Measurements from ENCODE around the gene HSDL1. TPM values are rescaled to one million over a fixed set of nuclear protein-coding genes. Genes with fewer than 3 reads are reported as not detected.

Gene HSDL1
- total RNA-seq, 4 donors from 2014 or later = 20.2 to 26.8 (median 22.6) TPM

DNA sequence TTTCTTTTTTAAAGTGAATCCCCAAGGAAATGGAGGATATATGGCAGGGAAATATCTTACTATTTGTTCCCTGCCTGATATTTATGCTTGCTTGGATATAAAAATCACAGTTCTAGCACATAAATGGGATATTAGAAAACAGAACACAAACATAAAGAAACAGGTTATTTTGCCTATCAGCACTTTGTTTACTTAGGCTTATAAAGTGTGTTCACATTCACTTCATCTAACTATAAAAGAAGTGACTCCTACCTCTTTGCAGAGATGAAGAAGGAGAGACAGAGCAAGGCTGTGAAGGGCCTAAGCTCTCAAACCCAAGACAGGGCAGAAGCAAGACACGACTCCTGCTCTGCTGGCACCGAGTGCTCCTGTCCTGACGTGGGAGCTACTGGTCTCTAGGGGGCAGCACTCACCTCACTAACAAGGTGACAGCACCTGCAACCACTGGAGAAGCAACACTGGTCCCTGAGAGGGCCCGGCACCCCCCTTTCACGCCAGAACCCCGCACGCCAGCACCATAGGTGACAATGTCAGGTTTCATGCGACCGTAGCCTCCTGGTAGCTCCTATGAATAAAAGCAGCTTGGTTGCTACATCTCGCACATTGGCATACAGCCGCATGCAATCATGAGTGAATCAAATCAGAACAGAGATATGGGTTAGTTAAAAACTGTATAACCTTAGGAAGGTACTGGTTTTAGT, 60.3 kb downstream of the HSDL1 start:
- ATAC-seq = peak; percentile 41 to 66
- in situ Hi-C loops (cut with MboI; ENCODE audit: low sequenced_read_pairs in 4 of 4) = loop anchor here (10.0 to 25.0 kb wide), 3 partner anchors 90 to 103 kb away; partner anchors contain the start of genes TAF1C (in 2 of the 4) and ADAD2 (in 1 of the 4)
- H3K27ac ChIP-seq = no peak overlapping the region
- no peaks in the 10 kb centered on the region for H3K27me3 ChIP-seq
- peaks cover 0 to 12% of the 10 kb centered on the region in 2 donors for H3K4me1 ChIP-seq
- TF ChIP-seq, protein P1, sequence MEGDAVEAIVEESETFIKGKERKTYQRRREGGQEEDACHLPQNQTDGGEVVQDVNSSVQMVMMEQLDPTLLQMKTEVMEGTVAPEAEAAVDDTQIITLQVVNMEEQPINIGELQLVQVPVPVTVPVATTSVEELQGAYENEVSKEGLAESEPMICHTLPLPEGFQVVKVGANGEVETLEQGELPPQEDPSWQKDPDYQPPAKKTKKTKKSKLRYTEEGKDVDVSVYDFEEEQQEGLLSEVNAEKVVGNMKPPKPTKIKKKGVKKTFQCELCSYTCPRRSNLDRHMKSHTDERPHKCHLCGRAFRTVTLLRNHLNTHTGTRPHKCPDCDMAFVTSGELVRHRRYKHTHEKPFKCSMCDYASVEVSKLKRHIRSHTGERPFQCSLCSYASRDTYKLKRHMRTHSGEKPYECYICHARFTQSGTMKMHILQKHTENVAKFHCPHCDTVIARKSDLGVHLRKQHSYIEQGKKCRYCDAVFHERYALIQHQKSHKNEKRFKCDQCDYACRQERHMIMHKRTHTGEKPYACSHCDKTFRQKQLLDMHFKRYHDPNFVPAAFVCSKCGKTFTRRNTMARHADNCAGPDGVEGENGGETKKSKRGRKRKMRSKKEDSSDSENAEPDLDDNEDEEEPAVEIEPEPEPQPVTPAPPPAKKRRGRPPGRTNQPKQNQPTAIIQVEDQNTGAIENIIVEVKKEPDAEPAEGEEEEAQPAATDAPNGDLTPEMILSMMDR (IDR thresholded peaks at IDR 0.05 in 4 of 5, conservative IDR thresholded peaks at IDR 0.05 in 1 of 5) = peak; percentile 51 to 75 (median 57)
- no peak for TF ChIP-seq POLR2A (IDR thresholded peaks at IDR 0.05)
- H3K4me3 ChIP-seq = no peak overlapping the region
- intact Hi-C loops (cut with DNase I; ENCODE audit: low total_unique reads) = loop anchor here (2.0 to 5.0 kb wide), 2 partner anchors 53 to 102 kb away; partner anchors contain the start of gene TAF1C
- no peaks in the 10 kb centered on the region for H3K9me3 ChIP-seq
- peak in 1 of 2 donors; percentile 69 for DNase-seq
- H3K36me3 ChIP-seq = peaks cover 0 to 85% of the 10 kb centered on the region in 2 donors

DNA sequence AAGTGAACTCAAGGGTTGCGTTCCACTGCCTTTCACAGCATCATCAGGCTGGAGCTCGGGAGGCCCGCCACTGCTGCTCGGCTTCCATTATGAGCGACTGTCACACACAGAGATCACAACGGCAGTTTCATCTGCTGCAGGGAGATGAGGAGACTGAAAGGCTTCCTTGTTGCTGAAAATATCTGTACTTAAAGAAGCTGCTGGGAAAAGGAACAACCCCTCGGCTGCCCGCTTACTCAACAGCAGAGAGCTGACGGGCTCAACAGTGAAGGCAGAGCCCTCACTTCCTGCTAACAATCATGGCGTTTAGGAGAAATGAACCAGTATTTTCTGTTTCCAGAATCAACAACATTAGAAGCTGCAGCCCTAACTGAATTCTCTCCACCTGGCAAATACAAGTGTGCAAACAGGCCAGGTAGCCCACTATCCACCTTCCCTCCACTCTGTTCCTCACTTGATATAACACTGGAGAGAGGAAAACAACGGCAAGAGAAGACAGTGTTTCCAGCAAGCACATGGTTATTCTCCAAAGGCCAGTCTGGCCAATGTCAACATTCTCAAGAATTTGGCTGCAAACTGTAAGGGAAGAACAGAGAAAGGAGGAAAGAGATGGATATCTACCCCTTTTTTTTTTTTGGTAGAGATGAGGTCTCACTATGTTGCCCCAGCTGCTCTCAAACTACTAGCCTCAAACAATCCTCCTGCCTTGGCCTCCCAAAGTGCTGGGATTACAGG, 62.0 kb downstream of the HSDL1 start:
- H3K27ac ChIP-seq = no peak overlapping the region
- intact Hi-C loops (cut with DNase I; ENCODE audit: low total_unique reads) = no loop called here
- H3K9me3 ChIP-seq = no peaks in the 10 kb centered on the region
- ATAC-seq (no peak), DNase-seq (no peak)
- in situ Hi-C loops (cut with MboI; ENCODE audit: low sequenced_read_pairs in 4 of 4) = loop anchor here (10.0 to 25.0 kb wide), 3 partner anchors 92 to 104 kb away; partner anchors contain the start of genes TAF1C (in 2 of the 4) and ADAD2 (in 1 of the 4)
- peaks cover 0 to 16% of the 10 kb centered on the region in 2 donors for H3K4me1 ChIP-seq
- H3K36me3 ChIP-seq = peaks cover 0 to 78% of the 10 kb centered on the region in 2 donors
- TF ChIP-seq, protein P1 (IDR thresholded peaks at IDR 0.05 in 4 of 5, conservative IDR thresholded peaks at IDR 0.05 in 1 of 5) = no peak
- no peak for TF ChIP-seq POLR2A (IDR thresholded peaks at IDR 0.05)
- no peaks in the 10 kb centered on the region for H3K27me3 ChIP-seq
- no peak overlapping the region for H3K4me3 ChIP-seq

DNA sequence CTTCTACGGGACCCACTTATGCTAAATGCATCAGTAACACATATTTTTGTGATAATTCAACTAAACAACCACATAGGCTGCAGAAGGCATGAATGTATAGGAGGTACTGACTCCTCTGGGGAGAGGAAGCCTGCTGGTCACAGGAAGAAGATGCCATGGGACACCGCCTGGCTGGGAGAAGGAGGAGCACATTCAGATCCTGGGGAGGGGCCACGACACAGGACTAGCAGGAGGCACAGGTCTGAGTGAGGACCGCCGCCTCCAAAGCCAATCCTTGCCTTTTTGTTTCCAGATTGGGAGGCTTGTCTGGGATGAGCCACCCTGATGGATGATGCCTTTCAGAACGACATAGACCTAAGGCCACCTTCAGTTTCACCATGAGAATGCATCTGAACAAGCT, 62.9 kb downstream of the HSDL1 start:
- no peaks in the 10 kb centered on the region for H3K27me3 ChIP-seq
- ATAC-seq (no peak), DNase-seq (no peak)
- no peak overlapping the region for H3K4me3 ChIP-seq
- in situ Hi-C loops (cut with MboI; ENCODE audit: low sequenced_read_pairs in 4 of 4) = loop anchor here (10.0 to 25.0 kb wide), 3 partner anchors 93 to 105 kb away; partner anchors contain the start of genes TAF1C (in 2 of the 4) and ADAD2 (in 1 of the 4)
- TF ChIP-seq, protein P1 (IDR thresholded peaks at IDR 0.05 in 4 of 5, conservative IDR thresholded peaks at IDR 0.05 in 1 of 5) = no peak
- intact Hi-C loops (cut with DNase I; ENCODE audit: low total_unique reads) = no loop called here
- no peak overlapping the region for H3K27ac ChIP-seq
- no peaks in the 10 kb centered on the region for H3K9me3 ChIP-seq
- peaks cover 0 to 16% of the 10 kb centered on the region in 2 donors for H3K4me1 ChIP-seq
- H3K36me3 ChIP-seq = peaks cover 0 to 69% of the 10 kb centered on the region in 2 donors

DNA sequence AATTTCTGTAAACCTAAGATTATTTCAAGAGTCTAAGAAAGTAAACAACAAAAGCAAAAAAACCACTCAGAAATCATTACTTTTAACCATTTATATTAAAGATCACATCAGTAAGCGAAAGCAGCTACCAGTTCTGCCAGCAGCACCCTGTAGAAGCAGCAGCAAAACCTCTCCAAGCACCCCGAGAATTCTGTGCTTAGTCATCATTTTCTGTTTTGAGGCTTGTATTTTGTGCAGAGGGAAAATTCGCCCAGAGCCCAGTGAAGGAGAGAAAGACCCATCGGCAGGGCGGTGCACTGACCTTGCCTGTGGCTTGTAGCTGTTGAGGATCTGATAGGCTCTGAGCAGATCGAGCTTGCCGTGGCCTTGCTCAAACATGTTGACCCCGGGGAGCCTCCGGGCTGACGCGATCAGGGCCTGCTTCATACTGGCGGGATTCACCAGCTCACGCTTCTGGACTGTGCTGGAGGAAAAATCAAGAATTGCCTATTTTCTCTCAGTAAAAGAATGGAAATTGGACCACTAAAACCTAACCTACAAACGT, 63.5 kb downstream of the HSDL1 start:
- H3K27me3 ChIP-seq = no peaks in the 10 kb centered on the region
- TF ChIP-seq POLR2A (IDR thresholded peaks at IDR 0.05) = no peak
- TF ChIP-seq, protein P1 (IDR thresholded peaks at IDR 0.05 in 4 of 5, conservative IDR thresholded peaks at IDR 0.05 in 1 of 5) = no peak
- no peak for DNase-seq
- peaks cover 0 to 63% of the 10 kb centered on the region in 2 donors for H3K36me3 ChIP-seq
- peak overlapping the region in 2 of 4 donors; percentile 72 to 76 for H3K27ac ChIP-seq
- no peak for ATAC-seq
- in situ Hi-C loops (cut with MboI; ENCODE audit: low sequenced_read_pairs in 4 of 4) (loop anchor here (10.0 to 25.0 kb wide), 3 partner anchors 93 to 106 kb away; partner anchors contain the start of genes TAF1C (in 2 of the 4) and ADAD2 (in 1 of the 4)), intact Hi-C loops (cut with DNase I; ENCODE audit: low total_unique reads) (no loop called here)
- peaks cover 0 to 16% of the 10 kb centered on the region in 2 donors for H3K4me1 ChIP-seq
- no peak overlapping the region for H3K4me3 ChIP-seq
- H3K9me3 ChIP-seq = no peaks in the 10 kb centered on the region
